HG03439 (cell line): ENCODE measurements around the gene LMNTD1.

Source experiments
- ATAC-seq: cut with Tn5 transposase; IDR thresholded peaks from one replicate; pipeline ENCODE4 v1.9.1; 2021; ENCODE audit warnings: mild to moderate bottlenecking, moderate library complexity; ENCODE audit not compliant: unreplicated experiment

The LMNTD1 gene

DNA sequence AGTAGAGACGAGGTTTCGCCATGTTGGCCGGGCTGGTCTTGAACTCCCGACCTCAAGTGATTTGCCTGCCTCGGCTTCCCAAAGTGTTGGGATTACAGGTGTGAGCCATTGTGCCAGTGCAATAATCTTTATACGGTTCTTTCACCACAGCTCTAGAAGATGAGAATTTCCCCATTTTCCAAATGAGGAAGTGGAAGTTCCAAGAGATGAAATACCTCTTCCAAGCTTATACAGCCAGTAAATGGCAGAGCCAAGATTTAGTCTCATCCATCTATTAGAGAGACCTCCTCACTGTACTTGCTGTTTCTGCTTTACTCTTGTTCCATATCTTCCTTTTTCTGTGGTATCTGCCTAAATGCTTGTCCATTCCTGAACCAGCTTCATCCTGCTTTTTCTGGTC lies 3.1 kb upstream of the LMNTD1 start:
- no peak for ATAC-seq

DNA sequence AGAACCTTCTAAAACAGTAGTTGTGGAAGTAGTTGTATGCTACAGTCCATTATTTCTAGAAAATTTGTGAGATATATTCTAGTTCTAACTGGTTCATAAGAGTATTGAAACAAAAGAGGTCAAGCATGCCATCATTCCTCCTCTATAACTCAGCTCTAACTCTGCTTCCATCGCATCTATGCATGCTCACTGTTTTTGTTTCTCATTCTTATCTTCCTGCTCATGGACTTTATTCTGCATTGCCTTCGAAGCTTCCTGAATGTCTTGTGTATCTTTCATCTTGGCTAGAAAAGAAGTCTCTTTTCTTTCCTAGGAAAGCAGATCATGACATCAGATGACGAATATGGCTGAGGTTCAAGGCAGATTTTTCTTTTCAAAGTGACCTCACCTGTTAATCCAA lies 402 bp downstream of the LMNTD1 start:
- no peak for ATAC-seq

DNA sequence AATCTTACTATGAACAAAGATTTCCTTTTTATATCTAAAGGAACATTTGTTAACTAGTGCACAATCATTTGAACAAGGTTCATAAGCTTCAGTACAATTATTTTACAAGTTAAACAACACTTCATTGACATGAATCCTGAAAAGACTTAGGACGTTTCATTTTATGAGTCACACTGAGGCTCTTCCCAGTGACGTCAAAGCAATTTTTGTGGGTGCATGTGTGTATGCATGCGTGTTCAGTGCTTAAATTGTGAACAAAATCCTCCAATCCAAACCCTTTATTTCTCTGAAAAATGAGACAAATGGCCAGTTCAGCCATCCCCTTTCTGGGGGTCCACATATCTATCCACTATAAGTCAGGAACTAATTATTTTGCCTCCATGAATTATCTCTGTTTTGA lies 2.9 kb downstream of the LMNTD1 start:
- no peak for ATAC-seq

DNA sequence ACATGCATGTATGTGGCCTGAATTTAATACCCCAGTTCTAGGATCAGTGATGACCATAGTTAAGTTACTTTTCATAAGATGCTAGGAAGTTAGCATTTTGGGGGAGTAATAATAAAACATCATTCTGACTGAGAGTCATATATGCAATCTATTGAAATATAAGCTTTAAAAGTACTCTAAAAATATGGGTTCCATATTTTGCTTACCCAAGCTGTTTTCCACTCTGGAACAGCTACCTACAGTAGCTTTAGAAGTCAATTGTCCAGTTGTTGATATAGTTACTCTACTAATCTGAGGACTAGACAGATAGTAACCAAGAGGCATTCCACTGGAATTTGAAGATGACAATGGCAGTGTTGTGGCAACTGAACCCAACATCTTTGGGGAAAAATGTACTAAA lies 4.0 kb downstream of the LMNTD1 start:
- ATAC-seq = no peak

DNA sequence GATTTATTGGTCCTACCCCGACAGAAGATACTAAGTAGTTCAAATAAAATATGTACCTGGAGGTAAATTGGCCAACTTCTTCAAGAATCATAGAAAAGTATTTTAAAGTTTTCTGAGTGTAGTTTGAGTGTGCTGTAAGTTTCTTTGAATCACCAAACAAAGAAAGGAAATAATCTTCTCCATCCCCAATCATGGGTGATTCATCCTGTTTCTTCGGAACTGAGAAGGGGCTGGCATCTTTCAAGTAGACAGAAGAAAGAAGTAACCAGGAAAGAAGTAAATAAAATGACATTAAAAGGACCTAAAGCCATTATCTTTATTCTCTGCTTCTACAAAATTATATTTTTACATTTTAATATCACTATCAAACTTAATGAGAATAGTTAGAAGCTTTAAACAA lies 6.8 kb downstream of the LMNTD1 start:
- ATAC-seq = no peak

DNA sequence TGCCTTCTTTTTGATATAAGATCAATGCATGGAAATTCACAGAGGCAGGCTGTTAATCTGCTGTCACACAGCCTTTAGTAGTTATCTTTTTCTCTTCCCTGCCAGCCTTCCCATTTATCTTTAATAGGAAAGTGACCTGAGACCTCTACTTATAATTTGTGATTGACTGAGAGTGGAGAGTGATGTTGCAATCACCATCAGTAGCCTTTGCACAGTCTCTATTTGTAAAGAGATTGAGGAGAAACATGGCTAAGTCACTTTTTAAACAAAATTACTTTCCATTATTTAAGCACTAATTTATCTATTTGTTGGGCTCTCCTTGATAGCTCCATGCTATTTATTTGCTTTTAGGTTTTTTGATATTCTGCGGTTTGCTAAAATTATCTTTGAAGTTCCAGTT lies 19.9 kb downstream of the LMNTD1 start:
- ATAC-seq = no peak

DNA sequence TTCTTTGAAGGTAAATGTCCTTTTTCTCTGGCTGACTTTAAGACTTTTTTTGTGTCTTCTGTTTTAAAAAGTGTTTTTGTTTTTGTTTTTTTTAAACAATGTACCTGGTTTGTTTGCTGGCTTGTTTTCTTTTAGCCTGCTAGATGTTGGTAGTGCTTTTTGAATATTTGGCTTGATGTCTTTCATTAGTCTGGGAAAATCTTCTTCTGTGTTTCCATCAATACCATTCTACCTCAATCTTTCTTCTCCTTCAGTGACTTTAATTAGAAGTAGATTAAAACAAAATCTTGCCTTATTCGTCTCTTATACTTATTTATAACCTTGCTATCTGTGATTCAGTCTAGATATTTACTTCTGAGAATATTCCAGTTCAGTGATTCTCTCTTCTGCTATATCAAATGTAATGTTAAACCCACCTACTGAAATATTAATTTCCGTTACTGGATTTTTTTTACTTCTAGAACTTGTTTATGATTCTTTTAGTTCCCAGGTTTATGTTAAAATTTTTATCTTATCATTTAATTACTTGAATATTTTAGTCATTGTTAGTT lies 21.5 kb downstream of the LMNTD1 start:
- ATAC-seq = no peak

DNA sequence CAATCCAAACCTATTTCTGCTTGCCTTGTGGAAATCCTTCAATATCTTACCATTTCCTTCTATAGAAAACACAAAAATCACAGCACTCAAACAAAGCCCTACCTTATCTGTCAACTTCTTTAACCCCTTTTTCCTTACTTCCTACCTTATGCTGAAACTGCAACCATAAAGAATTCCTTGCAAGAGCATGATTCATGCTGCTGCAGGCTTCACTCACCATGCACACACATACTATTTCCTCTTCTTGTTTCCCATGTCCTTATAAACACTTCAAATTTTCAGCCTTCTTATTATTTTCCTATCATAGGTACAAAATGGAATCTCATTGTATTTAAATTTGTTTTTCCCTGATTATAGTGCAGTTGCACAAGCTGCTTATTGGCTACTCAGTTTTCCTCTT lies 23.3 kb downstream of the LMNTD1 start:
- ATAC-seq = no peak

DNA sequence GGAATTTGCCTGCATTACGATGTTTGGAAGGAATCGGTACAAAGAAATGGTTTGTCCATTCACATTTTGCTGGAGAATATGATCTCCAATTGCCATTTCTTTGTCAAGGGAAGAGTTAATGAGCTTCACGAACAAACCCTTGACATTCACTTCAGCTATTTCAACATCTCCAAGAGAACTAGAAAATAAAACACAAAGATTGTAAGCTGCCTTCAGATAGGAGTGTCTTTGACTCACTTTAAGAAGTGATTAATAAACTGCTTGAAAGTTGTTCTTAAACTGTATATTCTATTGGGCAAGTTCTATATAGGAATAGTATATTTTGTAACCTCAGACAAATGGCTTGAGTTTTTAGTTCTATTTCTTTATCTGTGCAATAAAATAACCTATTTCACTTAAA lies 26.3 kb downstream of the LMNTD1 start:
- ATAC-seq = no peak

DNA sequence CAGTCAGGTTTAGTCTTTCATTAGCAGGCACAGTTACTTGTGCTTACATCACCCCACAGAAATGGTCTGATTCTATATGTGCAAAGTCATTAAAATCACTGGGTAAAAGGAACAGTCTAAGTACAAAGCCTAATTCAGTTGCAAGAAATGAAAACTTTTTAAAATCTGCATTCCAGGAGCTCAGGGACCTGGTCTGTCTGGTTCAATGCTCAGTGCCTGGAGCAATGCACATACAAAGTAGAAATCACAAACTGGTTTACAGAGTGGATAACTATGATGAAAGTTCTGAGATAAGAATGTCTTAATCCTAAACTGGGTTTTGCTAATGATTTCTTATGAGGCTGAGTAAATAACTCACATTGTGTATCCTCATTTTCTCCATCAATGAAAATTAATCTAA lies 28.7 kb downstream of the LMNTD1 start:
- no peak for ATAC-seq

DNA sequence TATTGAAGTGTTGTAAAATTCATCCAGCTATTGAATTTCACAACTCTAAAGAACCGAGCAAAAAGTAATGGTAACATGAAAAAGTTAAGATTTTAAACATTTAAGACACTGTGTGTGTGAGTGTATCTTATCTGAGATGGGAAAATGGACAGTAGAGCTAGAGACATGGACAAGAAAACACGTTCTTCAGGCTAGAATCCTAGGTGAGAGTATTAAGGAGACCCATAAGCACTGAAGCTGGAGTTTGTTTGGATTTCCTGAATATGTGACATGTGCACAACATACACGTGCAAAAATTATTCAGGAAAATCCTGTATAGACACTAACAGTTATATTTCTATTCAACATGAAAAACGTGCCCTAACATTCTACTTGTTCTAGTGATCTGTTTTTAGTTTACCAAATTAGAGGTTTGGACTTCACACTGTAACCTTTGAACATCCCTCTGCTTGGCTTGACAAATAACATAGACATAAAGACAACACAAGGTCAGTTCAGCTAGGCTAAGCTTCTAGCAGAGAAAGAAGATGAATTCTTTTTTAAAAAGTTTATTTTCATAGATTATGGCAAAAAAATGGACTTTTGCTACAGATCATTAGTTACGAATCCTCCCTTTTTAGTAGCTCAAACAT lies 31.3 kb downstream of the LMNTD1 start:
- no peak for ATAC-seq

DNA sequence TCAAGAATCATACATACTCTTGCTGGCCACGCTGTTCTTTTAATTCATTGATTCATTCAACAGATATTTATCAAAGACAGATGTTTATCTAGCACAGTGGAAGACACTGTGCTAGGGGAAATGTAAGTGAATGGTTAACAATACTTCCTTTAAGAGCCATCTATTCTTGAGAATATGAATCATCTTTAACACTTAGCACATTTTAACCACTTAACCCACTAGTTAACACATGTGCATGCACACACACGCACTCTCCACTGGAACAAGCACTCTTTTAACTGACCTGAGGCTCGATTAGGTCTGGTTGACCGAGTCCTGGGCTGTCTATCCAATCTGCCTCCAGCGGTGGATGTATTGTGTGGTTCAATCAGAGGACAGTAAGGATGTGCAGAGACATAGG lies 34.6 kb downstream of the LMNTD1 start:
- ATAC-seq = no peak

DNA sequence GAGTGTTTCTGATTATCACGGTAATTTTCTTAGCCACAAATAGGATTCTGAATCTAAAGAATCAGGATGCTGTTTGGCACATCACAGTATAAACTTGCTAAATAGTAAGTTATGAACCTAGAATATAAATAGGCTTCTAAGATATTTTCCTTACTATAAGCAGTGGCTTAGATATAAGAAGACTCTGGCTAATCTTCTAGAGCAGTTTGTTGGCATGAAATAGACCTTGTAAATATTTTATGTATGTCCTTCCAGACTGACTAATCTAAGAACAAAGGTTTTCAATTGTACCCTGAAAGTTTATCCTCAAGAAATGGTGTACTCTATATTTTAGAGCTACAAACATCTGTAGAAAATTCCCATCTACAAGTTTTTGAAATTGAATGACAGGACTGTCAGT lies 48.3 kb downstream of the LMNTD1 start:
- ATAC-seq = no peak

DNA sequence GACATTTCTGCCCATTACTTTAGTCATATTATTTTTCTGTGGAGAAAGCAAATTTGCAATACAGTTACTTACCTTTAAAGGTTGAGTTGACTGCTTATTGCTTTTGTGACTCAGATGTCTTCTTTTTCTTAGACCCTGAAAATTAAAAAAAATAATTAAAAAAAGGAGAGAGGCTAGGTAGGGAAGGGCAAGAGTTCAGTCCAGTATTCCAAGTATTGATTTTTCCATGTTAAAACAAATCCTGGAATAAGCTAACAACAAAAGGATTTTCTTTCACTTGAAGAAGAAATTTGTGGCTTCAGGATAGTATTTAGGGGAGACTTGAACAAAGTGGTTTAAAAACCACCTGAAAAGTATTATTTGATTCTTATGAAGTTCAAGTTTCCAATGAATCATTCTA lies 49.4 kb downstream of the LMNTD1 start:
- no peak for ATAC-seq

DNA sequence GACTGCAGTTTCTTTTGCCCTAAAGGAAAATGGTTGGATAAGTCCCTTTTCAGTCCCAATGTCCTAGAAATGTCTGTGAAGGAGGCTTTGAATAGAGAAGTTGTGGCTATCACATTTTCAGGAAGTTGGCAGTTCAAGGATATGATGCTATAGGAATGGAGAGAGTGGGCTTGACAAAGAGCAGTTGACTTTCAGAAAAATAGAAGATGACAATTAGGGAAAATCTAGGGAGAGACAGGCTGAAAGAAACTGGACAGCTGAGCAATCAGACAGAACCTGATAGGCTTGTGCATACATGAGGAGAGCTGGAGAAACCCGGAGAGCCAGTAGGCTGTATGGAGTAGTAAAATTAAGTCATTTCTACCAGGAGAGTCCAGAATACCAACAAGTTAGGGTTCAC lies 50.5 kb downstream of the LMNTD1 start:
- no peak for ATAC-seq

DNA sequence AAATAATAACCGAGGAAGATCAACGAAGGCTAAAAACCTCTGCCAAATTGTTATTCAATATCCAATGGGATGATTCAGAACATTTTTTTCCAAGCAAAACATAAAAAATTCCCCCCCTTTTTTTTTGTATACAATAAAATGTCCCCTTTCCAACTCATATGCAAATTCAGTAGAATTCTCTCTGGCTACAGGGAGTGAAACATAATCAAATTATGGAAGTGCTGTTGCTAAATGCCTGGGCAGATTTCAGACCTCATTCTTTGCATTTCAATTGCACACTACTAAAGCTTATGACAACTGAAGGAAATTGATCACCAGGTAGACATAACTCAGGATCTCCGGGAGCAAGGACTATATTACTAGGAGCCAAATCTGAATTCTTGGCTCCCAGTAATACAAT lies 51.0 kb downstream of the LMNTD1 start:
- ATAC-seq = no peak

DNA sequence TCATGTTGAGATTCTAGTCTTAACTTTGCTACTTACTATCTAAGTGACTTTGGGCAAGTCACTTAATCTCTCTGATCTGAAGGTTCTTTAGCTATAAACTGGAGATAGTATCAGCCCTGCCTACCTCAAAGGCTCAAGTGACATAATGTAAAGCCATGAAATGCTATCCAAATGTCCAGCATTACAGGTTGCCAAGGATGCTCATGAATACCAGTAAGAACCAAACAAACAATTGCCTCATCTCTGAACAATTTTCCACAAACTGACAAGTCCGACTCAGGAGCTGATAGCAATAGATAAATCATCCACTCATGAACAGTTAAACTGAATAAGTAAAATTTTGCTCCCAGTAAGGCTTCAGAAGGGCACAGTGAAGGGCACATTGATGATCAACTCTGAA lies 51.5 kb downstream of the LMNTD1 start:
- no peak for ATAC-seq

DNA sequence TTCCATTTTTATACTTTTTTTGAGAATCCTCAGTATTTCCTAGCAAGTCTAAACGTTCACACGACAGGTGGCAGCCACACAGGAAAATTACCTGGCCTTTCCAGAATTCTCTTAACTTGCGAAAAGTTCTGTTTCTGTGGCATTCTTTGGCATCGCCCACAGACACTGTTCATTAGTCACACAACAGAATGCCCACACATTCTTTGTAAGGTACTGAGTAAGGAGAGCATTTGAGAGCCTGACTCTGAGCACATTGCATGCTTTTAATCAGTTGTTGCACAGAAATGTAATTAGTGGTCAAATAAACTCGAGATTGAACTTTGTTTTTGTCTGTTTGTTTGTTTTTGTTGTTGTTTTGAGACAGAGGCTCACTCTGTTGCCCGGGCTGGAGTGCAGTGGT lies 52.4 kb downstream of the LMNTD1 start:
- ATAC-seq = no peak

DNA sequence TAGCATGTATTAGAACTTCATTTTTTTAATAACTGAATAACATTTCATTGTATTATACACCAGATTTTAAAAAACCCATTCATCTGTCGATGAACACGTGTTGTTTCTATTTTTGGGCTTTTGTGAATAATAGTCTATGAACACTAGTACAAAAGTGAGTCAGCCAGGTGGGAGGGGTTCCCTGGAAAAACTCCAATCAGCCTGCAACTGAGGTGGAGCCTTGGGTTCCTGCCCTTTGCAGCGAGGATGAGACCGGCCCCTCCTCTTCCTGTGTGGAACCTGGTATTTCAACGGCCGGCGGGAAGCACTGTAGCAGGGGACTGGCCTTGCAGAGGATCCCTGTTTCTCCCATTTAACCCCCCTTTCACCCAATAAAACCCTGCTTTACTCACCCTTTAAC lies 56.1 kb downstream of the LMNTD1 start:
- no peak for ATAC-seq

DNA sequence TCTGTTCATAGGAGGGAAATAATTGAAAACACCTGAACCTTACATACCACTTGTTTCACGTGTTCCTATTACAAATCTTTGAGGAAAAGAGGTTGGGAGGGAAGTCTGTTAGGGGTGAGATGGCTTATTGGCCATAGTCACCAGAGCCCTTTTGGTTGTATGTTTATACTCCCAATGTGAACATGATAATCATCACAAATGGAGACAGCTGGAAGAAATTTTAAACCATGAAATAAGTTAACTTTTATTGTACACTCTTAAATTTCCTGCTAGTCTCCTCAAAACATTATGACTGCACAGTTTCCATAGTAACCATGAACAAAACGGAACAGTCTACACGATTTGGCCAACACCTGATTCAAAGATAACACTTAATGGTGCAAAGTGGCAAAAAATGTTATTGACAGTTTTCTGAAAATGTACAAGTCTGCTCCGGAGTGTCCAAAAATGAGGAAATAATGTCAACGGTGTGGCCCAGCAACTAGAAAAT lies 56.9 kb downstream of the LMNTD1 start:
- ATAC-seq = no peak

DNA sequence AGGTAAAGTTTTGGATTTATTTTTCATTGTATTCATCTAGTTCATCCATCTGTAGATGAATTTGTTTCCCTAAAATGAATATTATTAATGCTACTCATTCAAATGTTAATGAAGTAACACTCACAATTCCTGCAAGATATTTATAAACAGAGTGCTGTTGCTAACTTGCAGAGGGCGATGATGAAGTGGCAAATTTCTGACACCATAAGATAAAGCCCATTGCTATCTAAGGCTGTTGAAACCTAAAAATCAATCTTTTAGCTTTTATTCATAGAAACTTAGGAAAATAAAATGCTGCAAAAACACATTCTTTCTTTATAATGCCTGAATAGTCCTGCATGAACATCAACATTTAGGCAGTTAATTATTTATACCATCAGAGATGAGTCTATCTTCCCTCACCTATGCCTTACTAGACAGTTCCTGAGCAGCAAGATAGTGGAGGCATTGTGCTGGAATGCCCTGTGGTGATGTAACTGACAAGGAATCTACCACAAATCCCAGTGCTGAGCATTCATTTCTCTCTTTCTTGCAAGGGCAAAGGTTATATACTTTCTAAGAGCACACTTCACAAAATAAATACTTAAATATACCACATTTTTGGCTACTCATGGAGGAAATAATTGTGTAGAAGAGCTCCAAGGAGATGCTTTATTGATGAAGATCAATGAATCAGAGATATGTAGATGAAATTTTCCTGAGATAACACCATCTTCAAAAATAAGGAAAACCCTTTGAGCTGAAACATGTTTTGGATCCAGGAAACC lies 57.6 kb downstream of the LMNTD1 start:
- ATAC-seq = no peak

DNA sequence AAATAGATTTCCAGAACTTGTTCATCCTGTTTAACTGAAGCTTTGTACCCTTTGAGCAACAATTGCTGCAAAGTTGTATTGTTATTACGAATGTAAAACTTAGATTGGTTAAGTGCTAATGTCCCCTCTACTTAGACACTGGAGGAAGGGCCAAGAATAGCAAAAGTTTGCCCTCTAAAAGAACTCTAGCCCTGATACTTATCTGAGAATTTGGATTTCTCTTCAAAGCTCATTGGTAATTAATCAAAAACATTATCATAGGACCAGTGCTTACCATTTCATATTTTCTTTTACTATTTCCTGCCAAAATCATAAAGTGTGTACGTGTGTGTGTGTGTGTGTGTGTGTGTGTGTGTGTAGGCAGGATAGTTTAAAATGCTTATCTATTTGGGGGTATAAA lies 58.2 kb downstream of the LMNTD1 start:
- ATAC-seq = no peak
